Retinal pigment epithelial cell (primary cell): ENCODE results near the gene MROH9.
A peak's percentile ranks its signal among the peaks of the same experiment; 100 is the strongest.

Source experiments
- DNase-seq: peaks from one replicate; pipeline ENCODE4 v3.0.0-alpha.2; 2010; ENCODE audit warnings: low read depth
- H3K4me3 ChIP-seq: 2 replicates; pipeline ENCODE4 v1.5.1; 2011; ENCODE audit warnings: mild to moderate bottlenecking, low read length, control low read depth, moderate library complexity
- TF ChIP-seq, protein P1 (sequence below): conservative IDR thresholded peaks from 2 replicates; pipeline ENCODE4 v1.5.1; 2011; ENCODE audit warnings: low read depth, low read length, control low read depth, inconsistent platforms

MROH9 gene

GRCh38 chr1:171048014-171048413, 112.7 kb downstream of the MROH9 start:
- TF ChIP-seq, protein P1, sequence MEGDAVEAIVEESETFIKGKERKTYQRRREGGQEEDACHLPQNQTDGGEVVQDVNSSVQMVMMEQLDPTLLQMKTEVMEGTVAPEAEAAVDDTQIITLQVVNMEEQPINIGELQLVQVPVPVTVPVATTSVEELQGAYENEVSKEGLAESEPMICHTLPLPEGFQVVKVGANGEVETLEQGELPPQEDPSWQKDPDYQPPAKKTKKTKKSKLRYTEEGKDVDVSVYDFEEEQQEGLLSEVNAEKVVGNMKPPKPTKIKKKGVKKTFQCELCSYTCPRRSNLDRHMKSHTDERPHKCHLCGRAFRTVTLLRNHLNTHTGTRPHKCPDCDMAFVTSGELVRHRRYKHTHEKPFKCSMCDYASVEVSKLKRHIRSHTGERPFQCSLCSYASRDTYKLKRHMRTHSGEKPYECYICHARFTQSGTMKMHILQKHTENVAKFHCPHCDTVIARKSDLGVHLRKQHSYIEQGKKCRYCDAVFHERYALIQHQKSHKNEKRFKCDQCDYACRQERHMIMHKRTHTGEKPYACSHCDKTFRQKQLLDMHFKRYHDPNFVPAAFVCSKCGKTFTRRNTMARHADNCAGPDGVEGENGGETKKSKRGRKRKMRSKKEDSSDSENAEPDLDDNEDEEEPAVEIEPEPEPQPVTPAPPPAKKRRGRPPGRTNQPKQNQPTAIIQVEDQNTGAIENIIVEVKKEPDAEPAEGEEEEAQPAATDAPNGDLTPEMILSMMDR, result no peak
- H3K4me3 ChIP-seq, result no peak overlapping the region
- DNase-seq, result no peak

GRCh38 chr1:171052977-171053376, 117.6 kb downstream of the MROH9 start:
- no peak for DNase-seq
- TF ChIP-seq, protein P1, result no peak
- H3K4me3 ChIP-seq, result no peak overlapping the region

GRCh38 chr1:171055966-171056643, 120.8 kb downstream of the MROH9 start:
- no peak overlapping the region for H3K4me3 ChIP-seq
- DNase-seq, result no peak
- TF ChIP-seq, protein P1, result no peak

- TF ChIP-seq, protein P1, result no peak
- no peak for DNase-seq
- no peak overlapping the region for H3K4me3 ChIP-seq
Observed at GRCh38 chr1:171061425-171062143, 126.2 kb downstream of the MROH9 start.

GRCh38 chr1:171062902-171063301, 127.6 kb downstream of the MROH9 start:
- TF ChIP-seq, protein P1, result no peak
- DNase-seq, result no peak
- H3K4me3 ChIP-seq, result no peak overlapping the region

DNA sequence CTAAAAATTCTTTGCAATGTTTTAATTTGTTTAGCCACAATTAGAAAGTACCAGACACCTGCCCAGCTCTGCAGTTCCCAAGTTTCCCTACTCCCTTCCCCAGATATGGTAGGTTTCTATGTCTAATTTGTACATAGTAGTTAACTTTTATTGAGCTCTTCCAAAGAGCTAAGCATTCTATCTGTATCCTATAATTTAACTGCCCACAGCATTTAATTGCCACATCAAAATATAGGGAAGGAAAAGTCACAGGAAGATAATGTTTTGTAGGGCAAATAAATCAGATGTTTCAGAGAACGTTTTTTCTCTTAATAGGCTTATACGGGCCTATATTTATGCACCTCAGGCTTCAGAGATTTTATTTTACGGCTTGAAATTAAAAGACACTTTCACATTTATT, 139.7 kb downstream of the MROH9 start:
- TF ChIP-seq, protein P1, result no peak
- H3K4me3 ChIP-seq, result no peak overlapping the region
- DNase-seq, result no peak

DNA sequence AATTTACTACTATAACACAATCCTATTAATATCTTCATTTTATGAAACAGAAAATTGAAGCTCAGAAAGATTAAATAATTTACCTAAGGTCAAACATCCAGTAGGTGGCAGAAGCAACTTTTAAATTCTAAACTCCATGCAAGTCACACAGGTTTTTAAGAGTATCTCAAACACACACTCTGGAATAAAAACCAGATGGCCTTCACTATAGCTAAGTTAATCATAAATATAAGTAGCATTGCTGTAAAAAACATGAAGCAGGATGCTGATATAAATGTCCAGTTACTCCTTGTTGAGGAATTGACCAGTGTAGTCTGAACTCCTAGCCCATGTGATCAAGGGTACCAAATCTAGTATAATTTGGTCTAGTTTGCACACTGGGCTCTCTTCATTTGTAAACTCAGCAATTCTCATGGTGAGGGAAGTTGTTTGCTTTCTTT, 146.0 kb downstream of the MROH9 start:
- no peak overlapping the region for H3K4me3 ChIP-seq
- DNase-seq, result peak; percentile 0

More for the DNA sequence above, 146.0 kb downstream of the MROH9 start:
- TF ChIP-seq, protein P1, result peak; percentile 32
